Duodenal mucosa (tissue), 2 donors: ENCODE measurements around the gene SIK3.

ENCODE experiments used
- H3K27ac ChIP-seq: one replicate; pipeline ENCODE4 v1.7.0; 2013; ENCODE audit warnings: low read depth, low read length
- H3K27me3 ChIP-seq, 2 donors: one replicate each; pipeline ENCODE4 v1.7.0; 2013; ENCODE audit warnings: low read length in 2 of 2, control low read depth in 1 of 2; ENCODE audit not compliant: insufficient read depth in 2 of 2, control insufficient read depth in 1 of 2
- H3K36me3 ChIP-seq, 2 donors: one replicate each; pipeline ENCODE4 v1.7.0; 2013; ENCODE audit warnings: low read length in 2 of 2, control low read depth in 1 of 2; ENCODE audit not compliant: insufficient read depth in 2 of 2, control insufficient read depth in 1 of 2
- H3K4me1 ChIP-seq, 2 donors: one replicate each; pipeline ENCODE4 v1.7.0; 2013; ENCODE audit warnings: low read length in 2 of 2, control low read depth in 1 of 2; ENCODE audit not compliant: insufficient read depth in 2 of 2, control insufficient read depth in 1 of 2
- H3K4me3 ChIP-seq, 2 donors: one replicate each; pipeline ENCODE4 v1.7.0; 2013; ENCODE audit warnings: low read length in 2 of 2, low read depth in 1 of 2
- H3K9ac ChIP-seq, 2 donors: one replicate each; pipeline ENCODE4 v1.7.0; 2013; ENCODE audit warnings: low read length in 2 of 2, low read depth in 1 of 2
- H3K9me3 ChIP-seq, 2 donors: one replicate each; pipeline ENCODE4 v1.7.0; 2013; ENCODE audit warnings: low read length in 2 of 2, control low read depth in 1 of 2; ENCODE audit not compliant: control insufficient read depth in 1 of 2

The SIK3 gene

GRCh38 chr11:117076941-117077691, 21.1 kb downstream of the SIK3 start:
- no peaks in the 10 kb centered on the region for H3K36me3 ChIP-seq
- no peak overlapping the region for H3K4me3 ChIP-seq
- H3K9me3 ChIP-seq, result no peaks in the 10 kb centered on the region
- H3K4me1 ChIP-seq, result peaks cover 21 to 31% of the 10 kb centered on the region in 2 donors
- no peak overlapping the region for H3K9ac ChIP-seq
- H3K27me3 ChIP-seq, result no peaks in the 10 kb centered on the region
- no peak overlapping the region for H3K27ac ChIP-seq

GRCh38 chr11:117075186-117075585, 23.0 kb downstream of the SIK3 start:
- no peaks in the 10 kb centered on the region for H3K9me3 ChIP-seq
- no peaks in the 10 kb centered on the region for H3K36me3 ChIP-seq
- H3K4me1 ChIP-seq, result peaks cover 30 to 37% of the 10 kb centered on the region in 2 donors
- no peaks in the 10 kb centered on the region for H3K27me3 ChIP-seq
- no peak overlapping the region for H3K9ac ChIP-seq
- H3K27ac ChIP-seq, result no peak overlapping the region
- no peak overlapping the region for H3K4me3 ChIP-seq

- H3K36me3 ChIP-seq, result no peaks in the 10 kb centered on the region
- peaks cover 30 to 37% of the 10 kb centered on the region in 2 donors for H3K4me1 ChIP-seq
- H3K9ac ChIP-seq, result no peak overlapping the region
- H3K9me3 ChIP-seq, result no peaks in the 10 kb centered on the region
- no peak overlapping the region for H3K27ac ChIP-seq
- H3K4me3 ChIP-seq, result no peak overlapping the region
- H3K27me3 ChIP-seq, result no peaks in the 10 kb centered on the region
Measured at GRCh38 chr11:117074119-117074518, 24.1 kb downstream of the SIK3 start.

GRCh38 chr11:117073539-117073938, 24.7 kb downstream of the SIK3 start:
- peaks cover 30 to 37% of the 10 kb centered on the region in 2 donors for H3K4me1 ChIP-seq
- no peak overlapping the region for H3K27ac ChIP-seq
- H3K9ac ChIP-seq, result no peak overlapping the region
- no peak overlapping the region for H3K4me3 ChIP-seq
- H3K36me3 ChIP-seq, result no peaks in the 10 kb centered on the region
- no peaks in the 10 kb centered on the region for H3K27me3 ChIP-seq
- no peaks in the 10 kb centered on the region for H3K9me3 ChIP-seq

GRCh38 chr11:117072517-117073461, 25.4 kb downstream of the SIK3 start:
- H3K27me3 ChIP-seq, result no peaks in the 10 kb centered on the region
- no peak overlapping the region for H3K4me3 ChIP-seq
- no peaks in the 10 kb centered on the region for H3K36me3 ChIP-seq
- no peaks in the 10 kb centered on the region for H3K9me3 ChIP-seq
- H3K9ac ChIP-seq, result no peak overlapping the region
- H3K27ac ChIP-seq, result no peak overlapping the region
- H3K4me1 ChIP-seq, result peaks cover 25 to 34% of the 10 kb centered on the region in 2 donors

GRCh38 chr11:117071344-117071787, 26.9 kb downstream of the SIK3 start:
- no peak overlapping the region for H3K27ac ChIP-seq
- H3K4me1 ChIP-seq, result peaks cover 19 to 24% of the 10 kb centered on the region in 2 donors
- no peaks in the 10 kb centered on the region for H3K9me3 ChIP-seq
- H3K36me3 ChIP-seq, result no peaks in the 10 kb centered on the region
- no peak overlapping the region for H3K9ac ChIP-seq
- H3K4me3 ChIP-seq, result no peak overlapping the region
- no peaks in the 10 kb centered on the region for H3K27me3 ChIP-seq

- Histone ChIP-seq H3K9ac (no peak overlapping the region), H3K4me3 (no peak overlapping the region), H3K36me3 (no peaks in the 10 kb centered on the region), H3K9me3 (no peaks in the 10 kb centered on the region), H3K27me3 (no peaks in the 10 kb centered on the region), H3K4me1 (peaks cover 19 to 24% of the 10 kb centered on the region in 2 donors), H3K27ac (no peak overlapping the region)
Measured at GRCh38 chr11:117070016-117070415, 28.2 kb downstream of the SIK3 start.

- no peaks in the 10 kb centered on the region for H3K27me3 ChIP-seq
- no peak overlapping the region for H3K4me3 ChIP-seq
- no peak overlapping the region for H3K9ac ChIP-seq
- H3K4me1 ChIP-seq, result peaks cover 17 to 23% of the 10 kb centered on the region in 2 donors
- no peaks in the 10 kb centered on the region for H3K9me3 ChIP-seq
- no peak overlapping the region for H3K27ac ChIP-seq
- no peaks in the 10 kb centered on the region for H3K36me3 ChIP-seq
Measured at GRCh38 chr11:117068303-117068860, 29.8 kb downstream of the SIK3 start.

GRCh38 chr11:117066959-117067358, 31.3 kb downstream of the SIK3 start:
- Histone ChIP-seq H3K4me1 (peaks cover 14 to 16% of the 10 kb centered on the region in 2 donors), H3K36me3 (no peaks in the 10 kb centered on the region)

GRCh38 chr11:117064275-117064674, 34.0 kb downstream of the SIK3 start:
- Histone ChIP-seq H3K27me3 (no peaks in the 10 kb centered on the region), H3K4me1 (peaks cover 7 to 8% of the 10 kb centered on the region in 2 donors), H3K27ac (no peak overlapping the region)

More at GRCh38 chr11:117066959-117067358, 31.3 kb downstream of the SIK3 start:
- H3K9me3 ChIP-seq, result no peaks in the 10 kb centered on the region
- no peak overlapping the region for H3K4me3 ChIP-seq
- no peak overlapping the region for H3K9ac ChIP-seq
- H3K27ac ChIP-seq, result no peak overlapping the region
- no peaks in the 10 kb centered on the region for H3K27me3 ChIP-seq

More at GRCh38 chr11:117064275-117064674, 34.0 kb downstream of the SIK3 start:
- H3K36me3 ChIP-seq, result no peaks in the 10 kb centered on the region
- no peak overlapping the region for H3K4me3 ChIP-seq
- H3K9me3 ChIP-seq, result no peaks in the 10 kb centered on the region
- no peak overlapping the region for H3K9ac ChIP-seq
